GM23248 (cell line): ENCODE data around the gene XXYLT1. TPM values are rescaled to one million over a fixed set of nuclear protein-coding genes. Genes with fewer than 3 reads are reported as not detected.

Source experiments
- DNase-seq: peaks from one replicate; pipeline ENCODE4 v3.0.0-alpha.2; 2015
- H2AFZ ChIP-seq: fragments of 200-600 bp; sonication (generic); 2 replicates; pipeline ENCODE4 v1.6.1; 2016; ENCODE audit warnings: antibody characterized with exemption
- H3F3A ChIP-seq: fragments of 200-600 bp; sonication (generic); 2 replicates; pipeline ENCODE4 v1.6.1; 2016; ENCODE audit warnings: mild to moderate bottlenecking, antibody characterized with exemption, mixed run types; ENCODE audit not compliant: insufficient read depth
- H3K27ac ChIP-seq: fragments of 200-600 bp; sonication (generic); 2 replicates; pipeline ENCODE4 v1.5.1; 2016; ENCODE audit warnings: mild to moderate bottlenecking
- H3K27me3 ChIP-seq: fragments of 200-600 bp; sonication (generic); replicated peaks from 2 replicates; pipeline ENCODE4 v1.6.1; 2016; ENCODE audit warnings: mild to moderate bottlenecking; ENCODE audit not compliant: insufficient read depth
- H3K36me3 ChIP-seq: fragments of 200-600 bp; sonication (generic); 2 replicates; pipeline ENCODE4 v1.6.1; 2016; ENCODE audit warnings: low read depth, mild to moderate bottlenecking
- H3K4me1 ChIP-seq: fragments of 200-600 bp; sonication (generic); 2 replicates; pipeline ENCODE4 v1.6.1; 2016; ENCODE audit warnings: mild to moderate bottlenecking; ENCODE audit not compliant: insufficient read depth
- H3K4me2 ChIP-seq: fragments of 200-600 bp; sonication (generic); one replicate; pipeline ENCODE4 v1.6.1; 2016; ENCODE audit warnings: mild to moderate bottlenecking; ENCODE audit not compliant: unreplicated experiment
- H3K4me3 ChIP-seq: fragments of 200-600 bp; sonication (generic); 2 replicates; pipeline ENCODE4 v1.5.1; 2016; ENCODE audit warnings: mild to moderate bottlenecking
- H3K79me2 ChIP-seq: fragments of 200-600 bp; sonication (generic); 2 replicates; pipeline ENCODE4 v1.6.1; 2016; ENCODE audit warnings: mild to moderate bottlenecking; ENCODE audit not compliant: insufficient read depth
- H3K9ac ChIP-seq: fragments of 200-600 bp; sonication (generic); 2 replicates; pipeline ENCODE4 v1.6.1; 2016; ENCODE audit warnings: mild to moderate bottlenecking
- H3K9me2 ChIP-seq: fragments of 200-600 bp; sonication (generic); 2 replicates; pipeline ENCODE4 v1.6.1; 2016; ENCODE audit warnings: mixed run types, mild to moderate bottlenecking, moderate library complexity; ENCODE audit not compliant: insufficient read depth
- H3K9me3 ChIP-seq: fragments of 200-600 bp; sonication (generic); one replicate; pipeline ENCODE4 v1.6.1; 2017; ENCODE audit warnings: low read depth
- H4K20me1 ChIP-seq: fragments of 200-600 bp; sonication (generic); 2 replicates; pipeline ENCODE4 v1.6.0; 2016; ENCODE audit not compliant: insufficient read depth
- EZH2 ChIP-seq: fragments of 200-600 bp; sonication (generic); IDR thresholded peaks from 2 replicates; pipeline ENCODE4 v1.6.1; 2018; ENCODE audit warnings: antibody characterized with exemption, mild to moderate bottlenecking; ENCODE audit not compliant: insufficient read depth, poor library complexity, severe bottlenecking
- EZH2phosphoT487 ChIP-seq: fragments of 200-600 bp; sonication (generic); IDR thresholded peaks from 2 replicates; pipeline ENCODE4 v1.6.1; 2018; ENCODE audit warnings: antibody characterized with exemption, moderate library complexity, mild to moderate bottlenecking, low read depth; ENCODE audit not compliant: insufficient read depth
- WGBS, 2 experiments: methylation state at CpG; one replicate each; pipeline ENCODE4 v1.1.6; 2015 to 2017; ENCODE audit warnings: low lambda C conversion rate in 2 of 2, low coverage in 1 of 2; ENCODE audit errors: missing lambda C conversion rate in 2 of 2; 5-methylcytosine and 5-hydroxymethylcytosine counted together
- in situ Hi-C: fragments of 300-500 bp; cut with MboI; formaldehyde crosslinking; loops from 2 replicates; pipeline ENCODE4 v1.15.0; 2020
- polyA plus RNA-seq: library from polyadenylated mRNA; unstranded; fragments of >200 nt; fragmentation: Nextera tagmentation; extraction: Ambion mirVana; gene quantifications from 2 replicates; pipeline ENCODE4 v1.2.1, GENCODE V29; 2016
- total RNA-seq: library from RNA; depleted of rRNA; stranded (reverse); fragments of >200 nt; shearing (Covaris generic); gene quantifications from 2 replicates; pipeline ENCODE4 v1.2.3, GENCODE V29; 2014

The XXYLT1 gene
- total and polyA plus RNA-seq, 2 experiments from 2014 or later, result 22.8 to 44.7 TPM

- 0 out of 2 replicates have a peak overlapping the region, but pooled peaks have one; percentile 52 for H3K27ac ChIP-seq
- DNase-seq, result no peak
- TF ChIP-seq EZH2 (no peak), EZH2phosphoT487 (no peak)
- H3K27me3 ChIP-seq, result no peaks in the 10 kb centered on the region
- H3K36me3 ChIP-seq, result no peaks in the 10 kb centered on the region
- peaks cover 21% of the 10 kb centered on the region for H3F3A ChIP-seq
- H2AFZ ChIP-seq, result peak overlapping the region; percentile 97
- no peaks in the 10 kb centered on the region for H3K9me3 ChIP-seq
- peaks cover 50% of the 10 kb centered on the region for H3K79me2 ChIP-seq
- H3K4me1 ChIP-seq, result peaks cover 15% of the 10 kb centered on the region
- no peaks in the 10 kb centered on the region for H3K9me2 ChIP-seq
- 63 to 67% methylated on average over 5 of the region's 5 CpGs for WGBS, 2 experiments
- H4K20me1 ChIP-seq, result no peaks in the 10 kb centered on the region
- in situ Hi-C loops, result loop anchor here (5.0 kb wide), 2 partner anchors 253 to 582 kb away; partner anchors contain the start of gene FAM43A
- H3K9ac ChIP-seq, result peak overlapping the region; percentile 78
- peak overlapping the region; percentile 91 for H3K4me2 ChIP-seq
- H3K4me3 ChIP-seq, result peak overlapping the region; percentile 93
Measured at GRCh38 chr3:195269375-195270078, 1.4 kb downstream of the XXYLT1 start.

GRCh38 chr3:195268576-195269309 is 2.2 kb downstream of the XXYLT1 start:
- no peaks in the 10 kb centered on the region for H4K20me1 ChIP-seq
- no peak overlapping the region for H2AFZ ChIP-seq
- H3K27ac ChIP-seq, result no peak overlapping the region
- no peaks in the 10 kb centered on the region for H3K36me3 ChIP-seq
- TF ChIP-seq EZH2phosphoT487 (no peak), EZH2 (no peak)
- no peaks in the 10 kb centered on the region for H3K9me2 ChIP-seq
- no peaks in the 10 kb centered on the region for H3K9me3 ChIP-seq
- in situ Hi-C loops, result loop anchor here (5.0 kb wide), 1 partner anchor 581 kb away; the partner anchor contains the start of gene FAM43A
- WGBS, 2 experiments, result 89 to 93% methylated on average over 11 of the region's 11 CpGs
- H3K4me2 ChIP-seq, result no peak overlapping the region
- H3K4me3 ChIP-seq, result no peak overlapping the region
- peaks cover 15% of the 10 kb centered on the region for H3K4me1 ChIP-seq
- H3F3A ChIP-seq, result peaks cover 16% of the 10 kb centered on the region; the same call in 1 of the 2 replicates
- H3K27me3 ChIP-seq, result no peaks in the 10 kb centered on the region
- no peak overlapping the region for H3K9ac ChIP-seq
- DNase-seq, result no peak
- peaks cover 53% of the 10 kb centered on the region for H3K79me2 ChIP-seq

- in situ Hi-C loops, result loop anchor here (5.0 kb wide), 1 partner anchor 580 kb away; the partner anchor contains the start of gene FAM43A
- Histone ChIP-seq H3K4me2 (no peak overlapping the region), H2AFZ (no peak overlapping the region), H3K9me2 (no peaks in the 10 kb centered on the region), H3F3A (peaks cover 13% of the 10 kb centered on the region; the same call in 1 of the 2 replicates), H3K9ac (no peak overlapping the region), H3K27me3 (no peaks in the 10 kb centered on the region), H3K79me2 (peaks cover 53% of the 10 kb centered on the region), H3K27ac (no peak overlapping the region), H3K4me1 (peaks cover 12% of the 10 kb centered on the region), H3K36me3 (no peaks in the 10 kb centered on the region), H3K4me3 (no peak overlapping the region), H4K20me1 (no peaks in the 10 kb centered on the region), H3K9me3 (no peaks in the 10 kb centered on the region)
- DNase-seq, result no peak
- TF ChIP-seq EZH2 (no peak), EZH2phosphoT487 (no peak)
- WGBS, 2 experiments, result 98 to 99% methylated on average over 3 of the region's 3 CpGs
Measured at GRCh38 chr3:195267096-195267495, 3.9 kb downstream of the XXYLT1 start.

GRCh38 chr3:195266428-195266827 is 4.5 kb downstream of the XXYLT1 start:
- peaks cover 53% of the 10 kb centered on the region for H3K79me2 ChIP-seq
- H2AFZ ChIP-seq, result no peak overlapping the region
- DNase-seq, result no peak
- H4K20me1 ChIP-seq, result no peaks in the 10 kb centered on the region
- H3K9ac ChIP-seq, result no peak overlapping the region
- H3K36me3 ChIP-seq, result no peaks in the 10 kb centered on the region
- H3K9me3 ChIP-seq, result no peaks in the 10 kb centered on the region
- H3K27me3 ChIP-seq, result no peaks in the 10 kb centered on the region
- H3F3A ChIP-seq, result peaks cover 8% of the 10 kb centered on the region; the same call in 1 of the 2 replicates
- H3K4me1 ChIP-seq, result peaks cover 7% of the 10 kb centered on the region
- no peaks in the 10 kb centered on the region for H3K9me2 ChIP-seq
- 84 to 88% methylated on average over 5 of the region's 5 CpGs for WGBS, 2 experiments
- H3K27ac ChIP-seq, result no peak overlapping the region
- TF ChIP-seq EZH2 (no peak), EZH2phosphoT487 (no peak)
- H3K4me2 ChIP-seq, result no peak overlapping the region
- in situ Hi-C loops, result loop anchor here (5.0 kb wide), 1 partner anchor 579 kb away; the partner anchor contains the start of gene FAM43A
- no peak overlapping the region for H3K4me3 ChIP-seq
